ENCODE data around the gene ALPK1. TPM values are rescaled to one million over a fixed set of nuclear protein-coding genes. Genes with fewer than 3 reads are reported as not detected.
"Not testable (repeated sequence)": the region's sequence is repeated elsewhere in the genome, so short reads cannot be mapped to it uniquely, and the experiment has no call there.

ALPK1 gene
- 13.5 and 14.4 TPM in 2 replicates for total RNA-seq (2014; rRNA removed)
- 3.8 TPM for polyA plus RNA-seq (2012)

DNA sequence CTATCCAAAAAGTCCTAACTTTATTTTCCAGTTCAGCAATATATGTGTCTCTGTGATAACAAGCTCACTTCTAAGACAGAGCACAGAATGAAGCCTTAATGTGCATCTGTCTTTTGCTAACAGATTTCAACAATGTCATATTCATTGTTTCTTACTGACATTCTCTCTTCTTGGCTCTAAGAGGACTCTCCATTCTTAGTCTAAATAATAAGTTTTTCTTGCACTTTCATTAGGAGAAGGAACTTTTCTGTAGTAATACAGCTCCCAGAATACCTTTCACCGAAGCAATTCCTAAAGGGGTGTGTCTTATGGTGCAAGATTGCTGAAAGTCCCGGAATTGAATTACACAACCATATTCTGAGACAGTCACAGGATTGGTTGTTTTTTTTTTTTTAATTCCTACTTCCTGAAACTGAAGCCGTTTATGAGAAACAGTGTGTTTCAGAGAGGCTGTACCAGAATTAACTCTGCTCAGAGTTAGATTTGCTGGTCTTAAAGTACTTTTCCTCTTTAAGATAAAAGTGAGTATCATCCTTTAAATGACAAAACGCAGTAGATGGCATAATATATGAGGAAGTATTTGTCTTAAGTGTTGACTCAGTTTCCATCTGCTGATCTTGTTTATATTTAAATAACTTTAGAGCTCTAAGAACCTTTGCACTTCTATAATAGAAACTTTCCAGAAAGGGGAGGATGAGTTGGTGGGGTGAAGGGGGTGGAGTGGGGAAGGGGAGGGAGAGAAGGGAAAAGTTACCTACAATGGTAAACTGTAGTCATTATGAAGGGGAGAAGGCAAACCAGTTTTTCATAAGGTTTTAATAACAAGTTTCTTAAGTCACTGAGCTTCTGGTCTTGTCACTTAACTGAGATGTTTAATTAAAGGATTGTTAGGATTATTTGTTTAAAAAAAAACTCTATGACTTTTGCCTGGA lies at the start of gene ALPK1:
Gene ALPK1 (plus strand): TSS at position 421 of the 932 bp plus-strand sequence.
- peak; percentile 89 for DNase-seq (ENCODE audit: low read depth)

DNA sequence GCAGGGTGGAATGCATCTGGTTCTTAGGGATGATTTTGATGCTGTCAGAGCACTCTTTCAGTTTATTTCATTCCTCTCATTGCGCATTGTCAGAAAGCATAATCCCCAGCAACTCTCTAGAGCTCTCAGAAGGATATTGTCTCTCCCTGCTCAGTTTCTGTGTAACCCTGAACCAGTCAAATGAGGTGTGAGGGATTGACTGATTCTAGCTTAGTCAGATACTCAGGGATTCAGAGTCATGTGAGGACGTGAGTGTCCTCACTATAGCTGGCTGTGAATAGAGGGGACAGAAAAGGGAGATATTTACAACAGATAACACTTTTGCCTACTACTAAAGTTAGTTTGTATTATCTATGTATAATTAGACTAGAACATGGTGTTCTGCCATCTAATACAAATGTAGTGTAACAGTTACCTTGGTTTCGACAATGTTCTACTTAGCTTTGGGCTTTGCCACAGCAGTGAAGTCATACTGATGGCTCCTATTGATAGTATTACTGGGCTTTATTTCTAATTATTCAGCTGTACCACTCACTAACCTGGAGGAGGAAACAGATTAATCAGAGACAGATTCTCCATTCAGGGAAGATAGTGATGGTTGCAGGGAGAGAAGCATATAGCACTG lies 46.0 kb upstream of the ALPK1 start:
- peak; percentile 18 for DNase-seq (ENCODE audit: low read depth)

DNA sequence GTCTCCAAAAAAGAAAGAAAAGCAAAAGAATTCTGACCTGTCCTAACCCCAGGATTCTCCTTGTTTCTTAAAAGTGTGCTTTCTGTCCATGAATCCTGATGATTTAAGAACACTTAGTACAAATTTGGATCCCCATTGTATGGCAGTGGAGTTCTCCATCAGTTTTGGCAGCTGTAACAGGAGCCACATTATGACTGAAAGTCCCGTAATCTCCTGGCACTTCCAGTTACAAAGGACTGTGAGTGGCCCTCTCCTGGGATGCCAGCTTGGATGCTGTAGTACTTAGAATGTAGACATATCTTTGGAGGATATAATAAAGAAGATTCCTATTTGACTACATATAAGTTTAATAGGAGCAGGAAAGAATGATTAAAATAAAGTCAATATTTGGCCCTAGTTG lies 44.9 kb upstream of the ALPK1 start:
- DNase-seq (ENCODE audit: low read depth): no peak

DNA sequence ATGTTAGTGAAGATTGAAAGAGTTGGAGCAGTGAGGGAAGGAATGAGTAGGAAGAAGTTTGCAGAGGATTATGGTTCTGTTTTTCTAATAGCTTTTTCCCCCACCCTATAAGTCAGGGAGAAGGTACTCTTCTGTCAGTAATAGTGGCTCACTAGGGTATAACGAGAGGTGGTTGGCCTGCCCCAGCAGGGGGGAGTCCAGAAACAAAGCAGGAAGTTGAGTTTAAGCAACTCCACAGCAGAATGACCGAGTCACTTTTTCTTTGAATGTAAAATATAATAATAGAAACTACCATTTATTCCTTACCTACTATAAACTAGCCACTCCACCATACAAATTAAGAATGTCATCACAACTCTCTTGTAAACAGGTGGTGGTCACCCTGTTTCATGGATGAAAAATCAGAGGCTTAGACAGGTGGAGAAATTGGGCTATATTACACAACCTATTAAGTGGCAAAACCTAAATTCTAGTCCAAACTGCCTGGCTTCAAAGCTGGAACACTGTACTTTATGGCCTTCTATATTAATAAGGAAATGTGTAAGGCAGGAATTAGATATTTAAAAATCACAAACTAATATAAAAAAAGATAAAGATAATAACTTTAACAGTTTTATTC lies 43.7 kb upstream of the ALPK1 start:
- no peak for DNase-seq (ENCODE audit: low read depth)

DNA sequence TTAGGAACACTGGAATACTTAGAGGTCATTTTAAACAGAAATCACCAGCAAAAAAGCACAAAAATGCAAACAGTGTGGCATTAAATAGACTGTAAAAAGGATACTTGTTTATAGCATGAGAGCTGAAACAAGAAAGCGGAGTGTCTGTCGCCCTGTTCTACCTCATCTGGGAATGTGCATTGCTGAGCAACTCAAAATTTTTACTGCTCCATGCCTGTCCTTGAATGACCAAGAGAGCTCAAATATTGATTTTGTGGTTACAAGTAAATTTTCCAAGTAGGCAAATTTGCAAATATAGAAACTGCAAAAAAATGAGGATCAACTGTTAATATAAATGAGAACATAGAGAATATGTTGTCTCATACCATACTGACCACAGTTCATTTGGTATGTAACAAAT lies 40.1 kb upstream of the ALPK1 start:
- DNase-seq (ENCODE audit: low read depth): no peak

DNA sequence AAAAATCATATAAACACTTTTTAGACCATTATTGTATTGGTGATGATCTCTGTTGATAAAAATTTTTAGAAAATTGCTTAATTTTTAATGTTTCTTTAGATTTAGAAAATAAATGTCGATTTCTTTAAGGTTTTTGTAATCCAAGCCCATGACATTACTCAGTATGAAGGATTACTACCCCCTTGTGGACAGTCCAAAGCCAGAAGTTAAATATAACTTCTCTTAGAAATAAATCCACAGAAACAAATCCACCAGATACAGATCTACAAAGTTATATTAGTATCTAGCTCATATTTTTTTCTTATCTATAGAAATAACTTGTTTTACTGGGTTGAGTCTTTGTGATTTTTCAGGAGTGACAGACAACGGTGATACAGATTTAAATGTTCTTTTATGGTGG lies 30.3 kb upstream of the ALPK1 start:
- peak; percentile 35 for DNase-seq (ENCODE audit: low read depth)

DNA sequence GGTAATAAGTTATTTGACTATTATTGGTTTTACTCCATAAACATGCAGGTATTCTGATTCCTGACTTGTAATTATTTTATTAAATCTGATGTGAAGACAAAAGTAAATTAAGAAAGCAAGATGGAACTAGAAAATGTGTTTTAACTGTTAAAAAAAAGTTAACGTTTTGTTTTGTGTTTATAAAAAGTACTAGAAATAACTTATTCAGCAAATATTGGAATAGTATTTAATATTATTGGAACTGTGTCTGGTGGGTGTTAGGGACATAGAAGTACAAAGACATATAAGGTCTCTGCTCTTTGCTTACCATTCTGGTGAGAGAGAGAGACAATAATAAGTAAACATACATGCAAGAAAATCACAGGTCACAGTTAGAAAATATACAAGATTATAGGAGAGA lies 27.1 kb upstream of the ALPK1 start:
- no peak for DNase-seq (ENCODE audit: low read depth)

DNA sequence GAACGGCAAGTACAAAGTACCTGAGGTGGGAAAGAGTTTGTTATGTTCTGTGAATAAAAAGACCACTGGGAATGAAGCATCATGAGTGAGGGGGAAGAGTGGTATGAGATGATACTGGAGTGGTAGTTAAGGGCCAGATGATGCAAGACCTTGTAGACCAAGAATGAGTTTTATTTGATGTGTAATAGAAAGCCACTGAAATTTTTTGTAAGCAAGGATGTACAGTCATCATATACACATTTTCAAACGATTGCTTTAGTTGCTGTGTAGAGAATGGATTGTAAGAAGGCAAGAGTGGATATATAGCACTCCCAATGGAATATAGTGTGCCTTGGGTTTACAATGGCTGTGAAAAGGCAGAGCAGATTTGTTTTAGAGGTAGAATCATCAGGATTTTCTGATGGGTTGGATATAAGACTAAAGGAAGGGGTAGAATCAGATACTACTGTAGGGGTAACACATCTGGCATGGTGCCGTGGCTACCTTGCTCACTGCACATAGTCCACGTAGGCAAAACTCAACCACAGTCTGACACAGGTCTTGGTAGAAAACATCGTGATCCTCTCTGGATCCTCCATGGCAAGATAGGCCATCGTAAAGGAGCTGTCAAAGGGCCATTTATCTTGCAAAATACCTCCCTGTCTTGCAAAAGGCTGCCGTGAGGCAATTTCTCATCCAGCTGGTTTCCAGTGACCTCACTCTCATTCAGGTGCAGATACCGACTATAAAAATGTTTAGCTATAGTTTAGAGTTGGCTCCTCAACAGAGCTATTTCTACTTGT lies 26.3 kb upstream of the ALPK1 start:
- peak; percentile 70 for DNase-seq (ENCODE audit: low read depth)

DNA sequence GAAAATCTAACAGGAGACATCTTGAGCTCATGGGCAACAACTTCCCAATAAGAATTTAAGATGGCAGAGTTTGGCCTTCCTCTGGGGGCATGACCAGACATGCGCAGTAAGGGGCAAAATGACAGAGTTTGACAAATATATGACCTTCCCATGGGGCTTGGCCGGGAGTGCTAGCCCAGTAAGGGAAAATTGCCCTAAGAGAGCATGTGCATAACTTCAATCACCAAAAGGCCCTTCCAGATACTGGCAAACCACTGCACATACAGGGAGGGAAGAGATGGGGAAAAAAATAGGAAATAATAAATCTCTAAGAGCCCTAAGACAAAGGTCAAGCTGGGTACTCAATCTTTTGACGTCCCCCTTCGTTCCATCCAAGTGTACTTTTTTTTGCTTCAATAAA lies 24.9 kb upstream of the ALPK1 start:
- no peak for DNase-seq (ENCODE audit: low read depth)

DNA sequence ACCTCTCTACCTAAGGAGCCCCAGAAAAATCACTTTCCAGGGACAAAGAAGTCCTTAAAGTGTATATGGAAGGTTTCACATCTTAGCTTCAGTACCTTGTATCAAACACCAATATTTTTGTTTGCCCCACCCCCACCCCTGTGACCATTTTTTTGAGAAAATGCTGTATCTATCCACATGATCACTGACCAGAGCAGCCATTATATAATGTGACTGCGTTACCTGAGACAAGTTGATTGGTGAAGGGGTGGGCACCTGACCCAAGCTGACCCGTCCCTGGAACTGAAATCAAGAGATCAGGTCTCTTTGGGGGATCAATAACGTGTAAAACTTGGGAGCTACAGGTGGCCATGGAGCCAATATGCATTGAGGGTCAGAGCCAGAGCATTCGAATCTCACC lies 22.2 kb upstream of the ALPK1 start:
- DNase-seq (ENCODE audit: low read depth): no peak

DNA sequence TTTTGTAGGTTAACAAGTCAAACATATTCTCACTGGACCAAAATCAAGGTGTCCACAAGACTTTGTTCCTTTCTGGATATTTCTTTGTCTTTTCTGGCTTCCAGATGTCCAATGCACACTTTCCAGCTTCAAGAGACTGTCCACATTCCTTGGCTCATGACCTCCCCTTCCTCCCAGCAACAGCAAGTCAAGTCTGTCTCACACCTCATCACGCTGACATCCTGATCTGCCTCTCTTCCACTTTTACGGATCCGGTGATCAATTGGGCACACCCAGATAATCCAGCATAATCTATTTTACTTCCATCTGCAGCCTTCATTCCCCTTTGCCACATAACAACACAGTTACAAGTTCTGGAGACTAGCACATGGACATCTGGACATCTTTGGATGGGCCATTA lies 21.1 kb upstream of the ALPK1 start:
- DNase-seq (ENCODE audit: low read depth): no peak

DNA sequence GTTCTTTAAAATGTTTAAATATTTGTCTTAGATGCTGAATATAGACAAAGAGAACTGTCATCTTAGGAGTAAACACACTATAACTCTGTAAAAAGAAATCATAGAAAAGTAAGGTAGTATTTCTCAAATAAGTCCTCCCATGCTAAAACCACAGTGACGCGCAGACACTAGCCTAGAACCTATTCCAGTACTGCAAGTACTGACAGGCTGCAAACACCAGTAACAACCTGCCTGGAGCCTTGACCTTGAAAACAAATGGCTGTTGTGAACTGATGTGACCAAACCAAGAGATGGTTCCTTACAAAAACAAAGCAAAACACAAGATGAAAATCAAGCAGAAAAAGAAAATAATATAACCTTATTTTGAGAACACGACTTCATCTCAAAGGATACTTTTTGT lies 19.9 kb upstream of the ALPK1 start:
- peak; percentile 4 for DNase-seq (ENCODE audit: low read depth)

DNA sequence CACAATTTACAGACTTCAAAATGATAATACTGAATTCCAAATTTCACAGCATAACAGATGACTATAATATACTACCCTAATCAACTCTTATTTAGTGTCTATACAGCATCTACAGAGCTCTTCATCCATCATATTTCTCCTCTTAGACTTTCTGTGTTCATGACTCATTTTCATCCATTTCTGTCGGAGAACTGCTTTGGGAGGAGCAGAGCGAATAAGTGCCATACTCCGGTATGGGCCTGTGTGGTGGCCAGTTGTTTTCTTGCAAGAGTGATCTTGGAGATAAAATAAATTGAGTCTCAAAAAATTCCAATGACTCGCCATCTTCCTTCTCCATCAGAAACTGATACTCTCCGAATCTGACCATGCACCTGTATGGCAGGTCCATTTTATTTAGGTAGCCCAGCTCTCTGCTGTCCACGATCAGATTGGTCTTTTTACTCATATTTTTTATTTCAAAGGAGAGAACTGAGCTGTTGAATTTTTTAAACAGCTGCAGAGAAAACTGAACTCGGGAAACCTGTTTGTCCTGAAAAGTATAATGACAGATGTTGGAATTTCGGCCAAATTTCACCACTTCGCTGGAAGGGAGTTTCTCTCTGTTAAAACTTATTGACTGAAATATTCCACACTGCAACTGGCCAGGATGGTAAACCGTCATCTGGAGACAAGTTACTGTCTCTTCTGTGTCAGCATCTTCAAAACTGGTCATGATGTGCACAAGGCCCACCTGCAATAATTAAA lies 19.3 kb upstream of the ALPK1 start:
- DNase-seq (ENCODE audit: low read depth): peak; percentile 44

DNA sequence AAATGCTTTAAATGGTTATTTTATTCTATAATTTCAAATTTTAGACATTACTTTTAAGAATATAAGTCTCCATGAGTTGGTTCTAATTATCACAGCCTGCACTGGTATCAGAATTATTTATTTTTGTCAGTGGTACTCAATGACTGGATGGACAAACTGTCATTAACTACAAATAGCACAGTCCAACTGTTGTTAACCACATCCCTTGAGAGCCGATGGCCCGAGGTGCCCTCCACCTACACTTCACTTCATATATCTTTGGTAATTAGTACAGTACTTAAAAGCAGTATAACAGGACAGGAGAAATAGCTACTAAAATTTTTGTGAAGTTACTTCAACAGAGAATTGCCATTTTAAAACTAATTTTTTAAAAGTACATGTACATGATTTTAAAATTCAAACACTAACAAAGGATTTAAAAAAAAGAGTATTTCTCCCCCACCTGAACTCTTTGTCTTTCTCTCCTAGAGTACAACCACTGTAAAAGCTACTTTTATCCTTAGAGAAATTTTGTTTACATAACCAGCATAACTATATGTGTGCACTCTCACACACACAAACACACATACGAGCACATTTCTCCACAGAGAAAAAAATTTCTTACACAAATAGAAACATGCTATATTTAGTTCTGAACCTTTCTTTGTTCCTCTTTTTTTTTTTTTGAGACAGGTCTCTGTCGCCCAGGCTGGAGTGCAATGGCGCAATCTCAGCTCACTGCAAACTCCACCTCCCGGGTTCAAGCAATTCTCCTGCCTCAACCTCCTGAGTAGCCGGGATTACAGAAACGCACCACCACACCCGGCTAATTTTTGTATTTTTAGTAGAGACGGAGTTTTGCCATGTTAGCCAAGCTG lies 17.9 kb upstream of the ALPK1 start:
- peak; percentile 4 for DNase-seq (ENCODE audit: low read depth)

DNA sequence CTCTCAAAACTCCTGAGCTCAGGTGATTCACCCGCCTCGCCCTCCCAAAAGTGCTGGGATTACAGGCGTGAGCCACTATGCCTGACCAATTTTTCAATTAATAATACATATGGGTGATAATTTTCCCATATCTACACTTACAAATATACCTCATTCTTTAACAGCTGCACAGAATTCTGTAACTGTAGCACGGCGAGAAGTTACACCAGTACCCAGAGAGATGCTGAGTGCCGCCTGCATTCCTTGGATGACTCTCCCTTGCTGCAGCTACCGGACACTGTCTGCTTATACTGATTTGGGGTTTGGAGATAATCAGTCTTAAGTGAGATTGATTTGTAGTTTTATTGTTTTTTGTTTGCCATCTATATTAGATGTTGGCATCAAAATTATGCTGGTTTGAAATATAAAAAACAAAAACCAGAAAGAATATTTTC lies 17.3 kb upstream of the ALPK1 start:
- DNase-seq (ENCODE audit: low read depth): peak; percentile 22

DNA sequence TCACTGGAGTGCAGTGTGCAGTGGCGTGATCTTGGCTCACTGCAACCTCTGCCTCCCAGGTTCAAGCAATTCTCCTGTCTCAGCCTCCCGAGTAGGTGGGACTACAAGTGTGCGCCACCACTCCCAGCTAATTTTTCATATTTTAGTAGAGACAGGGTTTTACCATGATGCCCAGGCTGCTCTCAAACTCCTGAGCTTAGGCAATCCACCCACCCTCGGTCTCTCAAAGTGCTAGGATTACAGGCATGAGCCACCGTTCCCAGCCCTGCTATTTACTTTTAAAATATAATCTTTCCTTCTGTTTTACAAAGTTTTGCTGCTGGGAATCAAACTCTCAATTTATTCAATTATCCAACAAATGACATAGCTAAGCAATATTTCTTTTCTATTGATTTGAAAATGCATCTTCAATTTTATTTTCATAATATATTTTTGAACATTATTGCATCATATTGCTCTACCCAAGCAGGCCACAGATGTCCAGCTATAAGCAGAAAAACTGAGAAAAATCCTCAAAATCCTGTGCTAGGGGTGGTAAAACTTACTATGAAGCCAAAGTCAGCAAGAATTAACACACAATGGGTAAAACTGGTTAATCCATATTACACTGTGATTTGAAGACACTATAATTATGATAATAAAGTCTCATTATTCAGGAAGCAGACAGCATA lies 16.6 kb upstream of the ALPK1 start:
- no peak for DNase-seq (ENCODE audit: low read depth)

DNA sequence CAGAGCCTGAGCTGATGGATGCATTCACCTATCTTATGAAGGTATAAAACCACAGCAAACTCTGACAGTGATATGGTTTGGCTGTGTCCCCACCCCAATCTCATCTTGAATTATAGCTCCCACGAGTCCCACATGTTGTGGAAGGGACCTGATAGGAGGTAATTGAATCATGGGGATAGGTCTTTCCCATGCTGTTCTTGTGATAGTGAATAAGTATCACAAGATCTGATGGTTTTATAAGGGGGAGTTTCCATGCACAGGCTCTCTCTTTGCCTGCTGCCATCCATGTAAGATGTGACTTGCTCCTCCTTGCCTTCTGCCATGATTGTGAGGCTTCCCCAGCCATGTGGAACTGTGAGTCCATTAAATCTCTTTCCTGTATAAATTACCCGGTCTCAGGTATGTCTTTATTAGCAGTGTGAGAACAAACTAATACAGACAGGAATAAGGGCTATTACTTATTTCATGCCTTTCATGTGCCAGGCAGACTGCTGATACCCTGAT lies 15.2 kb upstream of the ALPK1 start:
- DNase-seq (ENCODE audit: low read depth): not testable (repeated sequence)

DNA sequence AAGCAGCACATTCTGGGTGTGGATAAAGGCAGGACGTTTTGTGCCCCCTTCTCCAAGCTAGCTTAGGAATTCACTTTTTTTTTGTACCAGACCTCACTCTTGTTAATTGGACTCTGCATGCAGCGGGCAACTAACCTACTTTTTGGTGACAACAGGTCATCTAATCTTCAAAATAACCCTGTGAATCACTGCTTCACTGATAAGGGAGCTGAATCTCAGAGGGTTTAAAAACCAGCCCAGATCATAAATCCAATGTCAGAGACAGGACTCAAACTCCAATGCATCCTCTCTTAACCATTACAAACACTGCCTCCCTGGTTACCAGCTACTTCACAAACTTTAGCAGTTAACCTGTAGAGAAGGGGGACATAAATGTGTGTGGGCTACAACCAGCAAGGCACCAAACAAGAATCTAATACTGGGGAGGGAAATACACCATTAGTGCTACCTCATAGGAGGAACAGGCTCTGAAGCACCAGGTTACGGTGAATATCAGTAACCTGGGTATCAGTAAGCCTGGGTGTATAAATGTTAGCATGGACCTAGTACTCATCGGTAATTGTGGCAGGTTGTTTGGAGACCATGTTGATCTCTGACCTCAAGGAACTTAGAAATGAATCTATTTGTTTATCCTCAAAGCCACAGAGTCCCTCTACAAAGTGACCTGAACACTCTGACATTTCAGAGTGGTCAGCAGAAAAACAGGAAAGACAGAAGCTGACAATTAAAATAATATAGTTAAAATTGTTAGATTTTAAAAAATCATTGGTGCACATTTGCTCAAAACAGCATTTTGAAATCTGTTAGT lies 14.1 kb upstream of the ALPK1 start:
- DNase-seq (ENCODE audit: low read depth): no peak

Measured in LHCN-M2 (cell line).